SH-SY5Y (cell line): ENCODE results near the gene UBL4B.

Experiments
- GATA2 ChIP-seq: IDR thresholded peaks from 2 replicates; pipeline ENCODE4 v1.6.1; 2011; ENCODE audit warnings: mild to moderate bottlenecking, low read depth, low read length
- GATA3 ChIP-seq: IDR thresholded peaks from 2 replicates; pipeline ENCODE4 v1.6.1; 2011; ENCODE audit warnings: low read depth, mild to moderate bottlenecking, low read length, moderate library complexity

GRCh38 chr1:110135246-110135645, 23.0 kb downstream of the UBL4B start:
- TF ChIP-seq GATA3 (no peak), GATA2 (no peak)
